ENCODE results near the gene BCCIP.

Gene BCCIP

DNA sequence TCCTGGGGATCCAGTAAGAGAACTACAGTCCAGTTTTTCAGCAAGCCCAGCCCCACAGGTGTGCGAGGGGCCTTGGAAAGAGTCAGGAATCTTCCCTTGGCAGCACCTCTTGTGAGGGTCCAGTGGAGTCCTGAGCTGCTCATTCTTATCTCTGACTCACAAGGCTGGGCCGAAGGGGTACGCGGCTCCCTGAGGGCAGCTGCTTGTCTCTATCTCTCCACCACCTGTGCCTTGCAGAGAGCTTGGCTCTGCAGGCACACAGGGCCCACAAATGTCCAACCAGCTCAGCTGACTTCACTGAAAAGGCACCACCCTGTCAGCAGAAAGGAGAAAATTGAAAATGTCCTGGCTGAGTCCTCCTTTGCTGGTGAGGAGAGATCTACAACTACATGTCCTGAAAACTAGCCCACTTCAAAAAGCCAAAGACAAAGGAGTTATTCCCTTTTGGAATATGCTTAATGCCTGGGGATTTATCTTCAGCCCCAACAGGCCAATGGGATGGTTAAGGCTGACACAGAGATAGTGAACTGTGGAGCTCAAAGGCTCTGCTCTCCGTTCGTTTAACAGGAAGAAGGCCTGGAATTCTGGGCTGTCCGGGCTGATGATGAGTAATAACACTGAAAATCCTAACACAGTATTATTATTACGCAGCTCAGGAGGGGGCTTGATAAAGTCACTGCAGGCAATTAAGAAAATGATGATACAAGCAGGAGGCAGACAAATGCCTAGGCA lies 23.7 kb upstream of the BCCIP start:
- no peak for DNase-seq

DNA sequence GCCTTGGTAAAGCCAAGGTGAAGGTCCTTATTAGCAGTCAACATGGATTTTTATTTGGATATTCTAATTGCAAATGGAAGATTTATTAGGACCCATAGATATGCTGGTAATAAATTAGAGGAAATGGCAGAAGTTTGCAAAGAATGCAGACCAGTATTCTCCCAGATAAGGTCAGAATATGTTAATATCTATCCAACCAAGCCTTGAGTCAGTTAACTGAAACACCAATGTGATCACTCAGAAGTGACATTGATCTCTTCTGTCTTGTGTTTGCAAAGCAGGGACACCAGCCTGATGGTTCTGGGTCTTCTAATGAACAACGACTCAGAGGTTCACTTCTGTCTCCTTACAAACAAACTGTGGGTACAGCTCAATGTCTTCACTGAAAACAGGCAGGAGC lies 21.8 kb upstream of the BCCIP start:
- DNase-seq: no peak

DNA sequence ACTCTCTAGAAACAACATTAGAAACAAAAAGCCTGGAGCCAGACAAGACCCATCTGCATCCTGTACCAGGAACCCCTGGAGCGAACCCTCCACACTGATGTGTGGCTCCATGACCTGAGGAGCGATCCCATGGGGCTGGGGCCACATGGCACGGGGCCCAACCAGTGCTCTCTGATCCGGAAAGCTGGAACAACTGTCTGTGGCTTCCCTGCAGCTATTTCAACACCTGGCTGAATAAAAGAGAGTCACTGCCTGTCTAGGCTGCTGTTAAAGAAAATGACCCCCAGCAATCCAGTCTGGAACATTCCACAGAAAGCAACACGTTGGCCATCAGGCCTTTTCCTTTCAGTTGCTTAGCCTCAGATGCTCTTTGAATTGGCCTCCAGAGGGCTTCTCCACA lies 21.2 kb upstream of the BCCIP start:
- no peak for DNase-seq

- no peak for DNase-seq
Measured at GRCh38 chr10:125802739-125803138, 20.6 kb upstream of the BCCIP start.

GRCh38 chr10:125808047-125808446 lies 15.3 kb upstream of the BCCIP start:
- no peak for DNase-seq

DNA sequence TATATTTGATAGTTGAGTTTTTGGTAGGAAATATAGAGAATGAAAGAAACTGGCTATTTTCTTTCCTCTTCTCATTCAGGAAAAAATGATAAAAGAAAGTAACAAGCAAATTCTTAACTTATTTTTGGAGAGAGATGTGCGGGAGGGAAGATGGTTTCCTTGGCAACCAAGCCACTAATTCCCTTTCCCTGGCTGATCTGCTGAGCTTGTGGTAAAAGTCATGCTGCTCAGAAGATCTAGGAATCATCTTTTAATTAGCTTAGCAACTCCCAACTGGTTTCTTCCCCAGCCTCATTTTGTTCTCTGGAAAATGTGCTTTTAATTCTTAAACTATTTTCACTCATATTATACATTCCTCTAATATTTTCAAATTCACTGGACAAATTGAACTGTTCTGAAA lies 12.1 kb upstream of the BCCIP start:
- DNase-seq: no peak

- DNase-seq: no peak
Measured at GRCh38 chr10:125812128-125812750, 11.1 kb upstream of the BCCIP start.

GRCh38 chr10:125815764-125816163 lies 7.6 kb upstream of the BCCIP start:
- no peak for DNase-seq

DNA sequence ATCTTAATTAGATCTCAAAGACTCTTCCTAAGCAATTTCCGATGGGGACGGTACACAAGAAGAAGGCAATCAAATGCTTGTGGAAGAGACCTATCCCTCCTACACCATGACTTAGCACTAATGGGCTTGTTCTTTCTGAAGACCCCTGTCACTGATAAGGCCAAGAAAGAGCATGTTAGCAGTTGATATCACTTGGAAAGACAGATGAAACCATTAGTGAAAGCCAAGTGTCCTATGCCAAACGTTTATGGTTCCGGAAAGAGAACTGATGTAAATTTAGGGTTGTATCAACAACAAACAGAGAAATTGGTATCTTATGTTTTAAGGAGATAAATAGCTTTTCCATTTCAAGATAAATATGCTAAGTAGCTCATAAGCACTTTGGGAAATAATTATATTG lies 6.8 kb upstream of the BCCIP start:
- DNase-seq: no peak

- DNase-seq: no peak
Measured at GRCh38 chr10:125817337-125817946, 5.9 kb upstream of the BCCIP start.

DNA sequence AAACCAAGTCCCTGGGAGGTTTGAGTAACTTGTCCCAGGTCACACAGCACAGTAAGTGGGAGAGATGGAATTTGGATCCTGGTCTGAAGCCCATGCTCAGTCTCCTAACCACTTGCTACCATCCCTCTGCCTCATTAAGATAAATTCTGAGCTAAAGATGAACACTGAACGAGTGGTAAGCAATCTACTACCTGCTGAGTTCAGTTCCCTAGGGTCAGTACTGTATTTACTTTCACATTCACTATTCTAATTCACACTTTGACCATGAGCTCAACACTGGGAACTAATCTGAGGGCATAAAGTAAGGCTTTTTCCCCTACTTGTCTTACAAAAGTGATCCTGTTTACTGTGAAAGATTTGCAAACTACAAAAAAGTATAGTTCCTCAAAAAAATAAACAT lies 2.6 kb upstream of the BCCIP start:
- no peak for DNase-seq

GRCh38 chr10:125823663-125824251 lies 411 bp downstream of the BCCIP start:
- DNase-seq: no peak

GRCh38 chr10:125824736-125825135 lies 1.4 kb downstream of the BCCIP start:
- no peak for DNase-seq

DNA sequence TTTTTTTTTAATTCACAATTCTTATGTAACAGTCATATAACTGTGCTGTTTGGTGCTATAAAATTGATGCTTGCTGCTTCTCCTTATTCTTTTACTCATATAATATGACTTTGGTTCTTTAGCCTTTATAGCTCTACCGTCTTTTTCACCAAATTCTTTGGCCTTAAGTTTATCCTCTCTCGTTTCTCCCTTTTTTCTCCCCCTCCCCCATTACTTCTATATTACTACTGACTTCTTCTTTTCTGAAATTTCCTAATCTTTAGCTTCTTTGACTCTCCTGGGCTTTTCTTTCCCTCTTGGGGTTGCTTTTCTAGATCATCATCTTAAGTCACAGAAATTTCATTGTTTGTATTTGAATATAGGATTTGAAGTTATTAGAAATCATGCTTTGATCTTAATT lies 3.8 kb downstream of the BCCIP start:
- DNase-seq: no peak

- no peak for DNase-seq
Measured at GRCh38 chr10:125828311-125828710, 5.0 kb downstream of the BCCIP start.

- no peak for DNase-seq
Measured at GRCh38 chr10:125836746-125837145, 13.4 kb downstream of the BCCIP start.

- DNase-seq: no peak
Measured at GRCh38 chr10:125838802-125839575, 15.6 kb downstream of the BCCIP start.

DNA sequence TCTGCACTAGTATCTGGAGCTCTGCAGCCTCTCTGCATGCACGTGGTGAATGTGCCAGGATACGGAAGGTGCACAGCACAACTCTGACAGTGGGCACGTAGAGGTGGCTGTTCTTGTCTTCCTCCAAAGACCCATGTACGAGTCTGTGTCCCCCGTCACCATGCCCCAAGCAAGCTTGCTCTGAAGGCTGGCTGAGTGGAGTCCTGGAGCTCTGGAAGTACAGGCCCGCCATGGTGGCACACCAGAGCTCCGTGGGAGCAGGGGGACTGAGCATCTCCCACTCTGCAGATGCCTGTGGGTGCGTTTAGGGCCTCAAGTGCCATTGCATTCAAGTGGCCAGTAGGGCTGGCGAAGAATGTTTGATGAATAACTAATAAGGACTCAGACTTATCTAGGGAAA lies 17.1 kb downstream of the BCCIP start:
- no peak for DNase-seq

GRCh38 chr10:125840955-125841354 lies 17.6 kb downstream of the BCCIP start:
- DNase-seq: no peak

DNA sequence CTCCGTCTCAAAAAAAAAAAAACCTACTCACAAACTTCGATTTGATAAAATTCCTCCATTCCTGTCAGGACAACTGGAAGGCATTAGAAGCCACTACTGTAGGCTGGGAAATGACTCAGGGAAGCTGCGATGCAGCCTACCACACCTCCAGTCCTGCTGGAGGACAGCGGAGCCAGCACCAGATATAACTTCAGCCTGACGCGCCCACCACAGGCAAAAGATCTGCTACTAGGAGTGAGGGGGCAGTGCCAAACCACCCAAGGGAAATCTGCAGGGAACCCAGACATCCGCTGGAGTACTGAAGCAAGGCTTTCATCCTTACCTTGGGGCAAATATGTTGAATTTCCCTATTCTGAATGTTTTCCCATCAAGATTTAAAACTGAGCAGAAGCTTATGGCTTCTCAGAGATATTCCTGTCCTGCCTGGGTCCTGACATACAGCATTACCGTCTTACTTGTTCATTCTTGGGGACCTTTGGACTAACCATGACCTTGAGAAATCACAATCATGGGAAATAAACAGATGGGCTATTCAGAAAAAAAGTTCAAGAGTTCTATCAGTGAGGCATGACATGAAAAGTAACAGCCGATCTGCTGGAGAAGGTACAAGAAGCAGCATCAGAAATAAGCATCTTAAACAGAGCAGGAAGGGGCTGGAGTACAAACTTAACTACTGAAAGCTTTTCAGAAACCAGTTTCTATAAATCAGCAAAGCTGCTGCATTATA lies 20.4 kb downstream of the BCCIP start:
- DNase-seq: no peak

DNA sequence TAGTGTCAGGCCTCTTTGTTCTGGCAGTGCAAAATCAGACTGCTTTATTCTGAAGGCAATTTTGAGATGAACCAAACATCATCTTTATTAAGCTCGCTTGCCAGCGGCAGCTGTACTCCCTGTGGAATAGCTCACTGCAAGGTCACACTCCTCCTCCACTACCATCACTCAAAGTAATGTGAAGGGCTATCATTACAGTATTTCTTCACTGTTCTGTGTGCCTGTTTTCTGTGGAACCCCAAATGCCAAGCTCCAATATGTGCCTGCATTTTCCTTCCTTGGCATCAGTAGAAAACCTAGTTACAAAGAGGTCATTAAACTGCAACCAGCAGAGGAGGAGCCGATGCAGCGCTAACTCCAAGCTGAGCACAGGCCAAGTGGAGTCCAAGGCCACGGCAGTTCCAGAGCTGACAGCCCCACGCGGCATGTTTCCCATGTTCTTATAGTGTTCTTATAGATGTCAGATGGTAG lies 21.4 kb downstream of the BCCIP start:
- DNase-seq: no peak

DNA sequence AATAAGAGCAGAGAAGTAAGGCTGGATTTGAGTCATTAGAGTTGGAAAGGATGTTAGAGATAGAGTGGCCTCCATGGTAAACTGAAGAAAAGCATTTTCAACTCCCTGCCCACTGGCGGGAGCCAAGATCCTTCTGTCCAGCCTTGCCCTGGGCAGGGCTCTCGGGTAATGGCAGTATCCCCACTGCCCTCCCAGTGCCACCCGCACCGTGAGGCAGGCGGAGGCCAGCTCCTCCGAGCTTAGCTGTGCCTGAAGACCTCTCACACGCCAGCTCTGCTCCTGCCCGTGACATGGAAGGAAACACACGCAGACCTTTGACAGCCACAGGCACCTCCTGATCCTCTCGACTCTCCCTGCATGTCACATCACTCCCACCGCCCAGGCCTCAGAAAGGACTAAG lies 22.3 kb downstream of the BCCIP start:
- no peak for DNase-seq
